Renal cortex interstitium (tissue), 11 donors: Measurements from ENCODE around the gene PTCSC3. TPM values are rescaled to one million over a fixed set of nuclear protein-coding genes. Genes with fewer than 3 reads are reported as not detected.
A peak's percentile ranks its signal among the peaks of the same experiment; 100 is the strongest.
"Not testable (repeated sequence)": the region's sequence is repeated elsewhere in the genome, so short reads cannot be mapped to it uniquely, and the experiment has no call there.

Experiments
- DNase-seq, 11 donors: peaks; one replicate each; pipeline ENCODE4 v3.0.0-alpha.2; 2013; ENCODE audit warnings: low read depth in 9 of 11, low spot score in 4 of 11; ENCODE audit errors: extremely low read depth in 1 of 11
- polyA plus RNA-seq, 3 donors: library from polyadenylated mRNA; unstranded; fragments of 120-200 nt; gene quantifications; one replicate each; pipeline ENCODE4 v1.2.1, GENCODE V29; 2013; ENCODE audit not compliant: insufficient read length in 3 of 3

PTCSC3 gene
- polyA plus RNA-seq, 3 donors: 0.36 TPM; not detected in 2

- no peak for DNase-seq
These were observed 4.9 kb upstream of the PTCSC3 start for GRCh38 chr14:36181417-36181816.

- peak in 2 of 11 donors; percentile 9 to 12 for DNase-seq
These were observed 967 bp upstream of the PTCSC3 start for GRCh38 chr14:36177489-36177888.

- DNase-seq: no peak
These were observed 1.6 kb downstream of the PTCSC3 start for GRCh38 chr14:36174767-36175424.

GRCh38 chr14:36173161-36173560 lies 3.4 kb downstream of the PTCSC3 start:
- no peak for DNase-seq

- no peak for DNase-seq
These were observed 4.9 kb downstream of the PTCSC3 start for GRCh38 chr14:36171607-36172006.

- DNase-seq: no peak
These were observed 9.1 kb downstream of the PTCSC3 start for GRCh38 chr14:36167431-36167830.

GRCh38 chr14:36163451-36163850 lies 13.1 kb downstream of the PTCSC3 start:
- DNase-seq: no peak

GRCh38 chr14:36162267-36162666 lies 14.3 kb downstream of the PTCSC3 start:
- DNase-seq: no peak

- no peak for DNase-seq
These were observed 14.7 kb downstream of the PTCSC3 start for GRCh38 chr14:36161776-36162175.

- DNase-seq: no peak
These were observed 25.2 kb downstream of the PTCSC3 start for GRCh38 chr14:36151335-36151734.

- no peak for DNase-seq
These were observed 42.5 kb downstream of the PTCSC3 start for GRCh38 chr14:36134038-36134437.

GRCh38 chr14:36132826-36133225 lies 43.7 kb downstream of the PTCSC3 start:
- no peak for DNase-seq

GRCh38 chr14:36130186-36130585 lies 46.3 kb downstream of the PTCSC3 start:
- no peak for DNase-seq

- DNase-seq: peak in 1 of 11 donors; percentile 12
These were observed 47.3 kb downstream of the PTCSC3 start for GRCh38 chr14:36129181-36129580.

- DNase-seq: peak in 6 of 11 donors; percentile 20 to 60 (median 41)
These were observed 63.2 kb downstream of the PTCSC3 start for GRCh38 chr14:36113341-36113740.

- no peak for DNase-seq
These were observed 64.5 kb downstream of the PTCSC3 start for GRCh38 chr14:36111822-36112583.

- peak in 6 of 11 donors; percentile 21 to 45 (median 34) for DNase-seq
These were observed 71.1 kb downstream of the PTCSC3 start for GRCh38 chr14:36105401-36105800.

- DNase-seq: not testable (repeated sequence)
These were observed 72.3 kb downstream of the PTCSC3 start for GRCh38 chr14:36104258-36104657.

GRCh38 chr14:36099619-36100018 lies 76.9 kb downstream of the PTCSC3 start:
- DNase-seq: no peak

- no peak for DNase-seq
These were observed 79.2 kb downstream of the PTCSC3 start for GRCh38 chr14:36097356-36097755.

GRCh38 chr14:36096090-36096489 lies 80.4 kb downstream of the PTCSC3 start:
- no peak for DNase-seq
